ENCODE data around the gene DUSP15. TPM values are rescaled to one million over a fixed set of nuclear protein-coding genes. Genes with fewer than 3 reads are reported as not detected.

The DUSP15 gene
- total and polyA plus RNA-seq, 9 of the 15 experiments (the other 6 are each of a cell fraction or from before 2014, with no cell fraction given), result 0.34 TPM; not detected in 8

DNA sequence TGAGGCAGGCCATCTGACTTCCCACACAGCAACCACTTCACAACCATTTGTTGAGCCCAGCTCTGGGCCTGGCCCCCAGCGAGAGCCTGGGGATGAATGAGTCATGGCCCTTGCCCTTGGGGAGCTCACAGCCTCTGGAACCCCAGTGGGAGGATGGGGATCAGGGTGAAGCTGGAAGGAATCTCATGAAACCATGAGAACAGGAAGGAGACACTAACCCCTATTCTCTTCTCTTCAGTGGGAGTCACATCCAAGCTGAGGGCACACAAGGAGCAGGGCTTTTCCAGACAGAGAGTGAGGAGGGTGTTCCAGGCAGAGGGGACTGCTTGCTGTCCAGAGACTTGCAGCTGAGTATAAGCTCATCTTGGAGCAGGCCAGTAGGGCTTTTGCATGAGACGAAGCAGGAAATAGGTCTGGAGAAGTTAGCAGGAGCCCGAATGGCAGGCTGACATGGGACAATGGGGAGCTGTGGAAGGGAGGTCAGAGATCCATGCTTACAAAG lies 32.4 kb downstream of the DUSP15 start:
- peaks cover 35 to 60% of the 10 kb centered on the region in 2 experiments for H3K4me1 ChIP-seq (replicated peaks in 1 of 2; ENCODE audit: control insufficient read depth in 2 of 2, insufficient read depth in 2 of 2, low read length in 2 of 2)
- in situ Hi-C loops (cut with MboI), result loop anchor here (25.0 kb wide), 1 partner anchor 824 kb away; the partner anchor contains the start of gene C20orf203
- FAIRE-seq (no peak), DNase-seq (ENCODE audit: extremely low read depth in 1 of 4, low spot score in 3 of 4) (peak; percentile 26 to 57 (median 37)), ATAC-seq (no peak)
- no peak overlapping the region for H3K4me2 ChIP-seq (ENCODE audit: insufficient read depth, low read length)
- no peaks in the 10 kb centered on the region; a peak in 1 of 5 replicates for H3K27me3 ChIP-seq (ENCODE audit: control insufficient read depth in 2 of 2, insufficient read depth in 2 of 2, low read length in 2 of 2)
- H2AFZ ChIP-seq (ENCODE audit: low read depth, low read length), result peak overlapping the region; percentile 40; the same call in 1 of the 2 replicates
- no peak overlapping the region for H3K27ac ChIP-seq (ENCODE audit: extremely low read depth, low read depth, low read length)
- no peaks in the 10 kb centered on the region for H3K36me3 ChIP-seq (ENCODE audit: control insufficient read depth, insufficient read depth, low read length)
- 0 out of 2 replicates have a peak, but pooled peaks cover 6% of the 10 kb centered on the region for H4K20me1 ChIP-seq (replicated peaks; ENCODE audit: control insufficient read depth, insufficient read depth, low read length)
- no peaks in the 10 kb centered on the region for H3K9me3 ChIP-seq (replicated peaks; ENCODE audit: control insufficient read depth, insufficient read depth, low read depth, low read length)
- intact Hi-C loops (cut with micrococcal nuclease), result loop anchor here (5.0 kb wide), 1 partner anchor 276 kb away; no protein-coding TSS in a partner anchor
- H3K4me3 ChIP-seq, result no peak overlapping the region
- CTCF ChIA-PET (ENCODE audit: low intra/inter-chr PET ratio), result interaction anchor here (1.3 kb wide), 1 partner anchor 9 kb away, joined by 3 read pairs; no protein-coding TSS in a partner anchor
- TF ChIP-seq ZNF263 (CRISPR knock-in tag; IDR thresholded peaks at IDR 0.05; ENCODE audit: borderline replicate concordance) (peak; percentile 94), FOSL1 (tag; conservative IDR thresholded peaks at IDR 0.05) (0 out of 2 replicates have a peak, but pooled peaks have one; percentile 29), ZBTB8A (IDR thresholded peaks at IDR 0.05; ENCODE audit: partially characterized antibody) (no peak), JUND (IDR thresholded peaks at IDR 0.05; ENCODE audit: borderline replicate concordance, low read depth, low read length) (peak; percentile 55; the same call in 1 of the 2 replicates), JUND (tag; IDR thresholded peaks at IDR 0.05; ENCODE audit: borderline replicate concordance, low read depth, low read length) (peak; percentile 35; the same call in 1 of the 3 replicates), ZNF561 (CRISPR knock-in tag; conservative IDR thresholded peaks at IDR 0.05) (no peak)
- TF ChIP-seq, protein P1, sequence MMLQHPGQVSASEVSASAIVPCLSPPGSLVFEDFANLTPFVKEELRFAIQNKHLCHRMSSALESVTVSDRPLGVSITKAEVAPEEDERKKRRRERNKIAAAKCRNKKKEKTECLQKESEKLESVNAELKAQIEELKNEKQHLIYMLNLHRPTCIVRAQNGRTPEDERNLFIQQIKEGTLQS (IDR thresholded peaks at IDR 0.05), result peak; percentile 59; the same call in 1 of the 2 replicates
- TF ChIP-seq, protein P1 (CRISPR knock-in tag; conservative IDR thresholded peaks at IDR 0.05), result no peak
- TF ChIP-seq, protein P2, sequence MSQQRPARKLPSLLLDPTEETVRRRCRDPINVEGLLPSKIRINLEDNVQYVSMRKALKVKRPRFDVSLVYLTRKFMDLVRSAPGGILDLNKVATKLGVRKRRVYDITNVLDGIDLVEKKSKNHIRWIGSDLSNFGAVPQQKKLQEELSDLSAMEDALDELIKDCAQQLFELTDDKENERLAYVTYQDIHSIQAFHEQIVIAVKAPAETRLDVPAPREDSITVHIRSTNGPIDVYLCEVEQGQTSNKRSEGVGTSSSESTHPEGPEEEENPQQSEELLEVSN (IDR thresholded peaks at IDR 0.05; ENCODE audit: borderline replicate concordance in 1 of 2, extremely low read depth in 1 of 2, insufficient read depth in 1 of 2, insufficient read length in 1 of 2, low read depth in 1 of 2, low read length in 1 of 2, poor library complexity in 1 of 2, severe bottlenecking in 1 of 2), result no peak
- POLR2A ChIA-PET, result interaction anchor here (0.6 to 1.3 kb wide), 6 partner anchors 9 to 272 kb away, joined by 3 to 4 read pairs (median 3); partner anchors contain the start of gene PDRG1
- WGBS (ENCODE audit: insufficient coverage, low coverage, missing lambda C conversion rate), result 33% methylated on average over 3 of the region's 3 CpGs
- no TSS peak for BruUV-seq (replicated peaks)
- peak overlapping the region in 1 of 2 experiments; percentile 78; a peak in 1 of 4 replicates for H3K9ac ChIP-seq (ENCODE audit: insufficient read depth in 1 of 2, low read depth in 2 of 2, low read length in 2 of 2)
- H3K9me1 ChIP-seq (ENCODE audit: control insufficient read depth, insufficient read depth, low read length), result no peaks in the 10 kb centered on the region
- no peaks in the 10 kb centered on the region for H3K79me2 ChIP-seq (ENCODE audit: control insufficient read depth, insufficient read depth, low read length)
